NCI-H146 (cell line): ENCODE measurements around the gene TXNRD1.

Experiments
- DNase-seq: peaks from one replicate; lab custom pipeline; 2025; lab: John Stamatoyannopoulos, UW

The TXNRD1 gene

DNA sequence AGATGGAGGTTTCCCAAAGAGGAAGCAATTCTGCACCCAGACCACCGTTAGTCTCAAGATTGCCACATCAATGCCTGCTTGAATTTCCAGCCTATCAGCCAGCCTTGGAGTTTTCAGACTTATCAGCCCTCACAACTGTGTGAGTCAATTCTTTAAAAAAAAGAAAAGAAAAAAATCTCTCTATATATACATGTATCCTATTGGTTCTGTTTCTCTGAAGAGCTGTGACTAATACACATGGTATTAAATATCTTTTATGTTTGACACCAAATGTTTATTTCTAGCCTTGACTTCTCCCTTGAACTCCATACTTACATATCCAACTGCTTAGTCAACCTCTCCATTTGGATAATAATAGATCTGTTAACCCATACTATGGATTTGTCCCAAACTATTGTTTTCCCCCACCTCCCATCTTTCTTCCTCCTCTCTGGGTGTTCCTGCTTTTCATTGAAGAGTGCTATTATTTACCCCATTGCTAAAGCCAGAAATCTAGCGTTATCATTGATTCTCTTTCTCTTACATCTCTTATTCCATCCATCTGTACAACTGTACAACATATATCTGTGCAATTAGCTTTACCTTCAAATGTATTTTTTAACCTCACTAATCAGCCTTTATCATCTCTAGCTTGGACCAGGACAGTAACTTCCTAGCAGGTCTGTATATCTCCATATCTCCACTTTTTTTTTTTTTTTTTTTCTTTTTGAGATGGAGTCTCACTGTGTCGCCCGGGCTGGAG, 65.3 kb downstream of the TXNRD1 start:
- DNase-seq: no peak

- no peak for DNase-seq
Measured at GRCh38 chr12:104281636-104282035, 66.1 kb downstream of the TXNRD1 start.

GRCh38 chr12:104282109-104282508, 66.5 kb downstream of the TXNRD1 start:
- DNase-seq: no peak

- no peak for DNase-seq
Measured at GRCh38 chr12:104285740-104286515, 70.3 kb downstream of the TXNRD1 start.

GRCh38 chr12:104286516-104287482, 71.2 kb downstream of the TXNRD1 start:
- DNase-seq: peak; percentile 95

- peak; percentile 91 for DNase-seq
Measured at GRCh38 chr12:104288635-104289274, 73.2 kb downstream of the TXNRD1 start.

GRCh38 chr12:104290320-104290719, 74.7 kb downstream of the TXNRD1 start:
- no peak for DNase-seq

- DNase-seq: no peak
Measured at GRCh38 chr12:104290855-104291254, 75.3 kb downstream of the TXNRD1 start.

- no peak for DNase-seq
Measured at GRCh38 chr12:104291867-104292524, 76.4 kb downstream of the TXNRD1 start.

GRCh38 chr12:104292872-104293794, 77.6 kb downstream of the TXNRD1 start:
- DNase-seq: no peak

DNA sequence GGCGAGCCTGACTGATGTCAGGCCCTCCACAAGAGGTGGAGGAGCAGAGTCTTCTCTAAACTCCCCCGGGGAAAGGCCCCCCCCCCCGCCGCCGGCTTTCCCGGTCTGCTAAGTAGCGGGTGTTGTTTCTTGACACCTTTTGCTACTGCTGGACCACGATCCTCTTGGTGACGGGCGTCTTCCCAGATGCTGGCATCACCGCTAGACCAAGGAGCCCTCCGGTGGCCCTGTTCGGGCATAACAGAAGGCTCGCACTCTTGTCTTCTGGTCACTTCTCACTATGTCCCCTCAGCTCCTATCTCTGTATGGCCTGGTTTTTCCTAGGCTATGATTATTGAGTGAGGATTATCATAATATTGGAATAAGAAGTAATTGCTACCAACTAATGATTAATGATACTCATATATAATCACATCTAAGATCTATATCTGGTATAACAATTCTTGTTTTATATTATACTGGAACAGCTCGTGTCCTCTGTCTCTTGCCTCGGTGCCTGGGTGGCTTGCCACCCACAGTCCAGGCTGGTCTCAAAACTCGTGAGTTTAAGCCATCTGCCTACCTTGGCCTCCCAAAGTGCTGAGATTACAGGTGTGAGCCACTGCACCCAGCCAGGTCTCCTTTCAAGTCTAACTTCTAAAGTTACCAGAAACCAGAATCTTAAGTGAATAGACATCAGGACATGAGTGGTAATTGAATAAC, 78.7 kb downstream of the TXNRD1 start:
- DNase-seq: peak; percentile 11

DNA sequence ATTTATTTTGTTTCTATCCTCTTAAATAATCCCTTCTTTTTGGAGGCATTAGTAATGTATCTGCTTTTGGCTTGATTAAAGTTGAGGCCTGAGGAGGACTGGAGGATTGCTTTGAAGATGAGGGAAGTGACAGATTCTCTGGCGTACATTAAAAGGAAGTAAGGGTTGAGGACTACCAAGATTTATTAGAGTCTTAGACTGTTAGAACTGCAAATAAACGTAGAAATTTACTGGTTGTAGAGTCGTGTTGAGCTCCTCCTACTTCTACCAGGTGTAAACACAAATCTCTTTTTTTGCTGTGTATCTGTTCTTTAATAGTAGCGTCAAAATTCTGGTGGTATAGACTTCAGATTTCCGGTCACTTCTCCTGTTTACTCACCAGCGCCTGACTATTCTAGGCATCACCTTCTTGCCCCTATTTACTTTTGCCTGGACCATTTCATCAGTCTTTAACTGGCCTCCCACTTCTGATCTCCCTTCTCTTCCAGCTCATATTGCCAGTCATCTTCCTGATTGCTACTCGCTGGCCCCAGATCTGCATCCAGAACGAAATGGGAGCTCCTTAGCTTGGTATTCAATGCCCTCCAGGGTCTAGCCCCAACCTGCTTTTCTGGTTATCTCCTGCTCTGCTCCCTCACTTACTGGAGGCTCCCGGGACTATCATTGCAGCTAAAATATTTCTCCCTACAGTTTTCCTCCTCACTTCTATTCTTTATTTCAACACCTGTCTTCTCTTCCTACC, 79.5 kb downstream of the TXNRD1 start:
- DNase-seq: no peak

- DNase-seq: no peak
Measured at GRCh38 chr12:104295954-104296353, 80.4 kb downstream of the TXNRD1 start.

GRCh38 chr12:104296718-104297117, 81.1 kb downstream of the TXNRD1 start:
- DNase-seq: no peak

- no peak for DNase-seq
Measured at GRCh38 chr12:104297477-104298113, 82.0 kb downstream of the TXNRD1 start.

GRCh38 chr12:104299842-104300481, 84.4 kb downstream of the TXNRD1 start:
- no peak for DNase-seq

DNA sequence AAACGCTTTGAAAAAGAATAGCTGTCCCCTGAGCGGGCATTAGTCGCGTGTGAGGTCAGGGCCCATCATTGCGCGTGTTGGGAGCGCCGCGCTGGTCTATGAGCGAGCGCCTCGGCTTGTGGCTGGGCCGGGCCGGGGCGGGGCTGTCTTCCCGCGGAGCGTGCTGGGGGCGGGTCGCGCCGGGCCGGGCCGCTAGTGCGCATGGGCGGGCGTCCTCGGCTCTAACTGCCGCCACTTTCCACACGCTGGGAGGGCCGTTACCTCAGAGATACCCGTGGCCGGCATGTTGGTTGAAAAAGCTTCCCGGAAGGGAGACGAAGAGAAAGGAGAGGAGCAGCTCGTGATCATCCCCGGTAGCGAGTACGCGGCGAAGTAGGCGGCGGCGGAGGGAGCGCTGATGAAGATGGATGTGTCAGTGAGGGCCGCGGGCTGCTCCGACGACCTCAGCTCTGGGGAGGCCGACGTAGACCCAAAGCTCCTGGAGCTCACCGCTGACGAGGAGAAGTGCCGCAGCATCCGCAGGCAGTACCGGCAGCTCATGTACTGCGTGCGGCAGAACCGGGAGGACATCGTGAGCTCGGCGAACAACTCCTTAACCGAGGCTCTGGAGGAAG, 88.1 kb downstream of the TXNRD1 start, which contains the start of gene EID3:
TSS of gene EID3 (plus strand) at position 202 of the 614 bp plus-strand sequence. CDS start at position 398, 196 bp downstream.
- DNase-seq: no peak
